Peyer's patch (tissue), 4 donors: ENCODE measurements around the gene PGGT1B.

Experiments used
- CTCF ChIP-seq, 6 experiments: fragments of 450-650 bp in 4 of 6; fragments of 200-600 bp in 2 of 6; sonication (generic) in 1 of 6; IDR thresholded peaks; one replicate each; pipeline ENCODE4 v1.5.1; 2017 to 2019; ENCODE audit warnings: antibody characterized with exemption in 6 of 6, mild to moderate bottlenecking in 3 of 6, moderate library complexity in 1 of 6
- POLR2A ChIP-seq, 2 donors: fragments of 450-650 bp; IDR thresholded peaks; one replicate each; pipeline ENCODE4 v1.5.1; 2017; ENCODE audit warnings: antibody characterized with exemption in 2 of 2, mild to moderate bottlenecking in 2 of 2, moderate library complexity in 2 of 2

DNA sequence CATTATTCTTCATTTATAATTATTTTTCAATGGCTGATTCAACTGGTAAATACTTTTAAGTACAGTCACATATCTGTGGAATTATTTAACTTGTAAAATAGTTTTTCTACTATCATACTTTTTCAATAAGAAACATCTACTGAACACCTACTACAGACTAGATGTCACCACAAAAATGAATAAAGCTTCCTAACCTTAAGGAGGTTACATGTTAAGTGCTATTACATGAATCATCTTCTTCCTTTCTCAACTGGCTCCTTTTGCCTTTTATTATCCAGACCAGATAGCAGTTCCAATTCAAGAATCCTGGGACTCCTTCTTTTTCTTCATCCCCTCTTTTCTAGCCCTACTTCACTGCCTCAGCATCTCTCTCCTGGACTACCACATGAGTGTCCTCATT lies 4.7 kb downstream of the PGGT1B start:
- TF ChIP-seq CTCF (IDR thresholded peaks at IDR 0.05) (no peak), POLR2A (IDR thresholded peaks at IDR 0.05) (no peak)
